Measurements from ENCODE around the gene KRTAP17-1.

DNA sequence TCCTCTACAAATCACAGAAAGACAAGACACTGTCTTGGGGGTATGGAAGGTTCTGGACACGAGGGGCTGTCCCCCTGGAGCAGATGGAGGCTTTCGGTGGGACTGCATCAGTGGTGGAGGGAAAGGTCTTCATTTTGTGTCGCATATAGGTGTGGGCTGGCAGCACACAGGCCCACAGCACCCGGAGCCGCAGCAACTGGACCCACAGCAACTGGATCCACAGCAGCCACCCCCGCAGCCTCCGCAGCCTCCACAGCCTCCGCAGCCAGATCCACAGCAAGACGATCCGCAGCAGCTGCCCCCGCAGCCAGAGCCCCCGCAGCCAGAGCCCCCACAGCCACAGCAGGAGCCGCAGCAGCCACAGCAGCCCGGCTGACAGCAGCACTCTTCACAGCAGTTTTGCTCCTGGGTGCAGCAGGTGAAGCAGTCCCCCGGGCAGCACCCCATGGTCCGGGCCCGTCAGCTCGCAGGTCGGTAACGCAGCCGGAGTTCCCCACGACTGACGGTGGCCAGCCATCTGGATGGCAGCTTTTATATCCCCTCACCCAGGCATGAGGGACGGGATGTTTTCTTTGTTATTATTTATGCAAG, at the start of gene KRTAP17-1:
- TF ChIP-seq GABPB1 (CRISPR knock-in tag; IDR thresholded peaks at IDR 0.05) (no peak), CREM (CRISPR knock-in tag; IDR thresholded peaks at IDR 0.05) (no peak), FOXP1 (CRISPR knock-in tag; IDR thresholded peaks at IDR 0.05; ENCODE audit: borderline replicate concordance) (no peak)
- TF ChIP-seq, protein P1, sequence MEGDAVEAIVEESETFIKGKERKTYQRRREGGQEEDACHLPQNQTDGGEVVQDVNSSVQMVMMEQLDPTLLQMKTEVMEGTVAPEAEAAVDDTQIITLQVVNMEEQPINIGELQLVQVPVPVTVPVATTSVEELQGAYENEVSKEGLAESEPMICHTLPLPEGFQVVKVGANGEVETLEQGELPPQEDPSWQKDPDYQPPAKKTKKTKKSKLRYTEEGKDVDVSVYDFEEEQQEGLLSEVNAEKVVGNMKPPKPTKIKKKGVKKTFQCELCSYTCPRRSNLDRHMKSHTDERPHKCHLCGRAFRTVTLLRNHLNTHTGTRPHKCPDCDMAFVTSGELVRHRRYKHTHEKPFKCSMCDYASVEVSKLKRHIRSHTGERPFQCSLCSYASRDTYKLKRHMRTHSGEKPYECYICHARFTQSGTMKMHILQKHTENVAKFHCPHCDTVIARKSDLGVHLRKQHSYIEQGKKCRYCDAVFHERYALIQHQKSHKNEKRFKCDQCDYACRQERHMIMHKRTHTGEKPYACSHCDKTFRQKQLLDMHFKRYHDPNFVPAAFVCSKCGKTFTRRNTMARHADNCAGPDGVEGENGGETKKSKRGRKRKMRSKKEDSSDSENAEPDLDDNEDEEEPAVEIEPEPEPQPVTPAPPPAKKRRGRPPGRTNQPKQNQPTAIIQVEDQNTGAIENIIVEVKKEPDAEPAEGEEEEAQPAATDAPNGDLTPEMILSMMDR (IDR thresholded peaks at IDR 0.05): no peak
- TF ChIP-seq, protein P2, sequence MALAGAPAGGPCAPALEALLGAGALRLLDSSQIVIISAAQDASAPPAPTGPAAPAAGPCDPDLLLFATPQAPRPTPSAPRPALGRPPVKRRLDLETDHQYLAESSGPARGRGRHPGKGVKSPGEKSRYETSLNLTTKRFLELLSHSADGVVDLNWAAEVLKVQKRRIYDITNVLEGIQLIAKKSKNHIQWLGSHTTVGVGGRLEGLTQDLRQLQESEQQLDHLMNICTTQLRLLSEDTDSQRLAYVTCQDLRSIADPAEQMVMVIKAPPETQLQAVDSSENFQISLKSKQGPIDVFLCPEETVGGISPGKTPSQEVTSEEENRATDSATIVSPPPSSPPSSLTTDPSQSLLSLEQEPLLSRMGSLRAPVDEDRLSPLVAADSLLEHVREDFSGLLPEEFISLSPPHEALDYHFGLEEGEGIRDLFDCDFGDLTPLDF (CRISPR knock-in tag; IDR thresholded peaks at IDR 0.05): no peak
- TF ChIP-seq, protein P3, sequence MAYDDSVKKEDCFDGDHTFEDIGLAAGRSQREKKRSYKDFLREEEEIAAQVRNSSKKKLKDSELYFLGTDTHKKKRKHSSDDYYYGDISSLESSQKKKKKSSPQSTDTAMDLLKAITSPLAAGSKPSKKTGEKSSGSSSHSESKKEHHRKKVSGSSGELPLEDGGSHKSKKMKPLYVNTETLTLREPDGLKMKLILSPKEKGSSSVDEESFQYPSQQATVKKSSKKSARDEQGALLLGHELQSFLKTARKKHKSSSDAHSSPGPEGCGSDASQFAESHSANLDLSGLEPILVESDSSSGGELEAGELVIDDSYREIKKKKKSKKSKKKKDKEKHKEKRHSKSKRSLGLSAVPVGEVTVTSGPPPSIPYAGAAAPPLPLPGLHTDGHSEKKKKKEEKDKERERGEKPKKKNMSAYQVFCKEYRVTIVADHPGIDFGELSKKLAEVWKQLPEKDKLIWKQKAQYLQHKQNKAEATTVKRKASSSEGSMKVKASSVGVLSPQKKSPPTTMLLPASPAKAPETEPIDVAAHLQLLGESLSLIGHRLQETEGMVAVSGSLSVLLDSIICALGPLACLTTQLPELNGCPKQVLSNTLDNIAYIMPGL (CRISPR knock-in tag; IDR thresholded peaks at IDR 0.05): no peak
